Adrenal gland (tissue), 12 donors: Measurements from ENCODE around the gene SUPT4H1. TPM values are rescaled to one million over a fixed set of nuclear protein-coding genes. Genes with fewer than 3 reads are reported as not detected.
A peak's percentile ranks its signal among the peaks of the same experiment; 100 is the strongest.

Experiments
- DNase-seq, 7 donors: peaks; one replicate each; pipeline ENCODE4 v3.0.0-alpha.2; 2019 to 2020
- H3K27ac ChIP-seq, 5 donors: fragments of 200-600 bp; sonication (generic) in 4 of 5; 1 replicate in 3 of 5; 2 replicates in 2 of 5; pipeline versions ENCODE4 v1.5.1 to v1.8.0; 2016 to 2020; ENCODE audit warnings: mild to moderate bottlenecking in 1 of 5
- H3K27me3 ChIP-seq: fragments of 200-600 bp; 2 replicates; pipeline ENCODE4 v1.8.0; 2021
- H3K36me3 ChIP-seq, 2 donors: fragments of 200-600 bp; replicated peaks in 1 of 2; 1 replicate in 1 of 2; 2 replicates in 1 of 2; pipeline versions ENCODE4 v1.5.1 to v1.8.0; 2018 to 2022
- H3K4me1 ChIP-seq, 2 donors: fragments of 200-600 bp; replicated peaks in 1 of 2; 1 replicate in 1 of 2; 2 replicates in 1 of 2; pipeline versions ENCODE4 v1.5.1 to v1.8.0; 2018 to 2021
- H3K4me3 ChIP-seq, 4 donors: fragments of 200-600 bp; sonication (generic) in 3 of 4; one replicate each; pipeline ENCODE4 v1.5.1; 2016 to 2018
- H3K9me3 ChIP-seq, 3 donors: fragments of 200-600 bp; sonication (generic) in 1 of 3; replicated peaks in 1 of 3; 1 replicate in 2 of 3; 2 replicates in 1 of 3; pipeline versions ENCODE4 v1.5.1 to v1.8.0; 2016 to 2021
- CTCF ChIP-seq, 6 experiments: fragments of 450-650 bp in 4 of 6; fragments of 200-600 bp in 2 of 6; sonication (generic) in 1 of 6; IDR thresholded peaks; 1 replicate in 5 of 6; 2 replicates in 1 of 6; pipeline versions ENCODE4 v1.5.1 to v1.8.0; 2016 to 2021; ENCODE audit warnings: antibody characterized with exemption in 6 of 6, mild to moderate bottlenecking in 2 of 6, moderate library complexity in 1 of 6
- POLR2A ChIP-seq, 2 donors: fragments of 450-650 bp; IDR thresholded peaks; one replicate each; pipeline ENCODE4 v1.6.1; 2017; ENCODE audit warnings: antibody characterized with exemption in 2 of 2, mild to moderate bottlenecking in 2 of 2, moderate library complexity in 1 of 2
- WGBS, 4 donors: extraction: QIAGEN DNeasy Blood & Tissue Kit in 2 of 4; methylation state at CpG; one replicate each; pipeline versions ENCODE4 v1.1.5 to v1.1.7; 2013 to 2017; 5-methylcytosine and 5-hydroxymethylcytosine counted together
- intact Hi-C, 2 donors: fragments of 100-400 bp; cut with DNase I; formaldehyde crosslinking; loops; one replicate each; pipeline versions ENCODE4 v1.14.1 to v1.15.0; 2022 to 2023
- polyA plus RNA-seq, 3 donors: library from polyadenylated mRNA; stranded (reverse); fragments of 200-250 nt in 2 of 3; fragments of 350-450 nt in 1 of 3; fragmentation: Illumina TruSeq in 1 of 3; extraction: RNeasy Lipid Tissue Mini Kit (QIAGEN cat#74804) in 1 of 3; gene quantifications; one replicate each; pipeline ENCODE4 v1.2.3, GENCODE V29; 2013 to 2014
- total RNA-seq, 9 donors: library from RNA; depleted of rRNA in 4 of 9; stranded (reverse); fragments of >200 nt in 4 of 9; fragments of 120-200 nt in 1 of 9; fragmentation: NEBNext Ultra II Directional in 1 of 9; extraction: Animal tissue kit (Norgen Biotek cat#: 25700) in 1 of 9; gene quantifications; one replicate each; pipeline versions ENCODE4 v1.1.0 to v1.2.4, GENCODE V29; 2013 to 2023
- donor health status: healthy with polysubstance abuse.
- donor health status: Bipolar disorder and iron deficiency.
- donor health status: DM: yes; HTN: yes; CAD: no.
- donor health status: DM: no; HTN: no; CAD: no.
- donor health status: DM: no; HTN: no; CAD: no.
- donor health status: DM: yes; HTN: yes; CAD: no.

The SUPT4H1 gene
- total and polyA plus RNA-seq, 12 donors, result 58.6 to 178 (median 90.3) TPM

GRCh38 chr17:58339755-58340404 is 12.1 kb downstream of the SUPT4H1 start:
- Histone ChIP-seq H3K4me1 (peaks cover 36 to 40% of the 10 kb centered on the region in 2 donors), H3K4me3 (peak overlapping the region in 1 of 4 donors; percentile 11), H3K27ac (peak overlapping the region in 4 of 5 donors; percentile 72 to 96 (median 87)), H3K36me3 (peaks cover 0 to 4% of the 10 kb centered on the region in 2 donors), H3K27me3 (no peaks in the 10 kb centered on the region), H3K9me3 (no peaks in the 10 kb centered on the region)
- 88 to 96% (median 90%) methylated on average over 6 of the region's 6 CpGs for WGBS, 4 donors
- intact Hi-C loops, result no loop called here
- TF ChIP-seq POLR2A (IDR thresholded peaks at IDR 0.05) (no peak), CTCF (IDR thresholded peaks at IDR 0.05) (no peak)
- no peak for DNase-seq

- H3K27me3 ChIP-seq, result no peaks in the 10 kb centered on the region
- WGBS, 4 donors, result 49 to 57% (median 55%) methylated on average over 9 to 10 of the region's 10 CpGs
- peak in 5 of 7 donors; percentile 46 to 65 (median 58) for DNase-seq
- intact Hi-C loops, result no loop called here
- peak overlapping the region in 4 of 5 donors; percentile 72 to 96 (median 87) for H3K27ac ChIP-seq
- H3K4me3 ChIP-seq, result peak overlapping the region in 1 of 4 donors; percentile 11
- TF ChIP-seq CTCF (IDR thresholded peaks at IDR 0.05) (no peak), POLR2A (IDR thresholded peaks at IDR 0.05) (peak in 1 of 2 donors; percentile 21)
- no peaks in the 10 kb centered on the region for H3K36me3 ChIP-seq
- H3K9me3 ChIP-seq, result no peaks in the 10 kb centered on the region
- H3K4me1 ChIP-seq, result peaks cover 43 to 45% of the 10 kb centered on the region in 2 donors
Measured at GRCh38 chr17:58338841-58339754, 12.9 kb downstream of the SUPT4H1 start.

GRCh38 chr17:58338454-58338840 is 13.6 kb downstream of the SUPT4H1 start:
- peak overlapping the region; percentile 72 to 96 (median 82) for H3K27ac ChIP-seq
- DNase-seq, result no peak
- no peaks in the 10 kb centered on the region for H3K27me3 ChIP-seq
- TF ChIP-seq POLR2A (IDR thresholded peaks at IDR 0.05) (no peak), CTCF (IDR thresholded peaks at IDR 0.05) (peak in 1 of 6 experiments; percentile 1)
- intact Hi-C loops, result no loop called here
- WGBS, 4 donors, result 59 to 77% (median 67%) methylated on average over 3 of the region's 3 CpGs
- H3K9me3 ChIP-seq, result no peaks in the 10 kb centered on the region
- no peaks in the 10 kb centered on the region for H3K36me3 ChIP-seq
- no peak overlapping the region for H3K4me3 ChIP-seq
- H3K4me1 ChIP-seq, result peaks cover 43 to 45% of the 10 kb centered on the region in 2 donors
